Hepatocyte (in vitro differentiated cells): ENCODE results near the gene MORN3.
"Not testable (repeated sequence)": the region's sequence is repeated elsewhere in the genome, so short reads cannot be mapped to it uniquely, and the experiment has no call there.

Experiments used
- EZH2 ChIP-seq: fragments of 200-600 bp; sonication (generic); IDR thresholded peaks from 2 replicates; pipeline ENCODE4 v1.6.1; 2016; ENCODE audit warnings: antibody characterized with exemption, mild to moderate bottlenecking, borderline replicate concordance
- EZH2phosphoT487 ChIP-seq: fragments of 200-600 bp; sonication (generic); IDR thresholded peaks from one replicate; pipeline ENCODE4 v1.6.1; 2018; ENCODE audit warnings: antibody characterized with exemption, mild to moderate bottlenecking, low read depth, moderate library complexity; ENCODE audit not compliant: unreplicated experiment, severe bottlenecking
- TF ChIP-seq, protein P1 (sequence below): fragments of 200-600 bp; sonication (generic); IDR thresholded peaks from 2 replicates; pipeline ENCODE4 v1.5.1; 2016; ENCODE audit warnings: antibody characterized with exemption, mild to moderate bottlenecking; ENCODE audit not compliant: poor library complexity

GRCh38 chr12:121692744-121693143, 23.3 kb upstream of the MORN3 start:
- TF ChIP-seq EZH2phosphoT487, EZH2: not testable (repeated sequence)
- TF ChIP-seq, protein P1, sequence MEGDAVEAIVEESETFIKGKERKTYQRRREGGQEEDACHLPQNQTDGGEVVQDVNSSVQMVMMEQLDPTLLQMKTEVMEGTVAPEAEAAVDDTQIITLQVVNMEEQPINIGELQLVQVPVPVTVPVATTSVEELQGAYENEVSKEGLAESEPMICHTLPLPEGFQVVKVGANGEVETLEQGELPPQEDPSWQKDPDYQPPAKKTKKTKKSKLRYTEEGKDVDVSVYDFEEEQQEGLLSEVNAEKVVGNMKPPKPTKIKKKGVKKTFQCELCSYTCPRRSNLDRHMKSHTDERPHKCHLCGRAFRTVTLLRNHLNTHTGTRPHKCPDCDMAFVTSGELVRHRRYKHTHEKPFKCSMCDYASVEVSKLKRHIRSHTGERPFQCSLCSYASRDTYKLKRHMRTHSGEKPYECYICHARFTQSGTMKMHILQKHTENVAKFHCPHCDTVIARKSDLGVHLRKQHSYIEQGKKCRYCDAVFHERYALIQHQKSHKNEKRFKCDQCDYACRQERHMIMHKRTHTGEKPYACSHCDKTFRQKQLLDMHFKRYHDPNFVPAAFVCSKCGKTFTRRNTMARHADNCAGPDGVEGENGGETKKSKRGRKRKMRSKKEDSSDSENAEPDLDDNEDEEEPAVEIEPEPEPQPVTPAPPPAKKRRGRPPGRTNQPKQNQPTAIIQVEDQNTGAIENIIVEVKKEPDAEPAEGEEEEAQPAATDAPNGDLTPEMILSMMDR = not testable (repeated sequence)
